GM12892 (cell line): Measurements from ENCODE around the gene TAL1.

Source experiments
- DNase-seq: peaks from one replicate; pipeline ENCODE4 v3.0.0; 2011; ENCODE audit not compliant: insufficient read length
- FAIRE-seq: peaks from 2 replicates; lab custom pipeline; 2011; peaks lifted over from hg19 to GRCh38; lab: Jason Lieb, UNC
- POLR2A ChIP-seq: IDR thresholded peaks from 2 replicates; pipeline ENCODE4 v1.6.1; 2011; ENCODE audit warnings: low read depth, low read length, control low read depth
- POLR2AphosphoS5 ChIP-seq: IDR thresholded peaks from 2 replicates; pipeline ENCODE4 v1.6.1; 2011; ENCODE audit warnings: low read depth, low read length, control low read depth
- TAF1 ChIP-seq: IDR thresholded peaks from 2 replicates; pipeline ENCODE4 v1.6.1; 2011; ENCODE audit warnings: low read depth, mild to moderate bottlenecking, control low read depth, low read length, borderline replicate concordance

TAL1 gene

DNA sequence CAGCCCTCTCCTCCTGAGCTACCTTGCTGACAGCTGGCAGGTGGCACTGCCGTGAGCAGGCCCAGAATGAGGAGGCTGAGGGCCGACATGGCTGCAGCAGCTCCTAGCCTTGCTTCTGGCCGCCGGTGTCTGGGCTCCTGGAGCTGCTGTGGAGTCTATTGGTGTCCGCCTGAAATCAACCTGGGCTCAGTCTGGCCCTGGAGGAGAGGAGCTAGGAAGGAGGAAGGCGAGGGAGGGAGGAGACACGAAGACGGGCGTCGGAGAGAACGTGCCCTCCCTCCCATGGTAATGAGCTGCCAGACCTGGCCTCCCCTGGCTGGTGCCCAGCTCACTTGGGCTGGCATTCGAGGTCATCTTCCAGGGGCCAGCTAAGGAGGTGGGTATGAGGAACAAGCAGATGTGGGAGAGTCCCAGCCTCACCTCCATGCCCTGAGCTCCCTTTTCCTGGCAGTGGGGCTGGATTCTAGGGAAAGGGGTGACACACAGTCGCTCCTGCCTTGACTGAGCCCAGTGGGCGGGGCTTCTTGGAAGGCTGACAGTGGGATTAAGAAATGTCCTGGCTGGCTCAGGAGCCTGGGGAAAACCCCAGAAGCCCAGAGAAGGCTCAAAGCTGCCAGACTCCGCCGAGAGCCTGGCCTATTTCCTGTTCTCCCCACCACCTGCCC, 42.0 kb downstream of the TAL1 start, which contains the start of gene PDZK1IP1:
Gene PDZK1IP1 (minus strand): TSS at position 193 of the 665 bp plus-strand sequence. CDS start 104 bp downstream, at position 89.
- no peak for FAIRE-seq
- no peak for TF ChIP-seq TAF1
- no peak for TF ChIP-seq POLR2A
- no peak for TF ChIP-seq POLR2AphosphoS5
- DNase-seq: no peak

DNA sequence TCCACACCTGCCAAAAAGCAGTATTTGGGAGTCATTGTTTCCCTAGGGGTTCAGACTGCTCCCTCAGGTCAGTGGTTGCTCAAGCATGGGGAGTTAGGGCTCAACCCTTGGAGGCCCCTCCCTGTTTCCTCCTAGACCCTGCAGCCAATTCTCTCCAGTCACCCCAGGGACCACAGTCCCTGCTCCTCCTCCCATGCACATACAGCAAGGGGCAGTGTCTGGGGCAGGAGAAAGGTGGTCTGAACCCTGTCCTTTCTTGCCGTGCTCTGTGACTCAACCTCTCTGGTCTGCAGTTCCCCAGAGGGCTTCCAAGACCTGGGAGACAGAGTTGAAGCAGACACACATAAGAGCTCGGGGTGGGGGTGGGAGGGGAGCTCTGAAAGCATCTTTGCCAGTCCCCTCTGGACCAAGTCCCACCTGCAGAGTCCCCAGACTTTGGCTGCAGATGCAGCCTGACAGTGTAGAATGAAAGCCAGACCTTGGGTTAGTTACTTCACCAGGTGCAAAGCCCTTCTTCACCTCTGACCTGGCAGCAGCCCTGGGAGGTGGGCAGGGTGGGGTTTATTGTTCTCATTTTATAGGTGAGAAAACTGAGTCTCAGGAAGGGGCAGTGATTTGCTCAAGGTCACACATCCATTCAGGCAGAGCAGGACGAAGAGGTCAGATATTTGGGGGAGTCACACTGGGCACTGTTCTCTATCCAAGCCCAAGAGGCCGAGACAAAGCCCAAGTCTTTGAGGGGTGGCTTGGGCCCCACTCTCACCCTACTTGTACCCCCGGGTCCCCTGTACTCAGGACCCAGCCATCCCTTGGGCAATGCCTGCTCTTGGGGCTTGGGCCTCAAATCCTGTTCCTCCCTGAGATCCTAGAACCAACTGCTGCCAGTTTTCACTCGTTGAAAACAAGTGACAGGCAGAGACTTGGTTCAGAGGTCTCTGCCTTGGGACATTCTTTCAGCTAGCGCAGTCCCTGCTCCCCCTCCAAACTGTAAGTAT, 42.9 kb downstream of the TAL1 start:
- TF ChIP-seq POLR2AphosphoS5 (no peak), POLR2A (no peak)
- DNase-seq: no peak
- no peak for FAIRE-seq

DNA sequence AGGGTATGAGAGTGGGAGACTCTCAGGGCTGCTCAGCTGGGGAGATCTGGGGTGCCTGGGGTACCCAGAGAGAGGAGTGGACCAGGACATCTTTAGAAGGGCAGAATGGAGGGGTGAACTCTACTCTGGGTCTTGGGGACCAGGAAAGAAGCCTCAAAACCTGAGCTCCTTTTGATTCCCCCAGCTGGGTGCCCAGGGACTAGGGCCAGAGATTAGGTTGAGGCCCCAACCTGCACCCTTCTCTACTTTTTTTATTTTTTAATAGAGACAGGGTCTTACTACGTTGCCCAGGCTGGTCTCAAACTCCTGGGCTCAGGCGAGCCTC, 44.1 kb downstream of the TAL1 start:
- FAIRE-seq (no peak), DNase-seq (no peak)
- no peak for TF ChIP-seq POLR2A
- no peak for TF ChIP-seq POLR2AphosphoS5
- no peak for TF ChIP-seq TAF1

DNA sequence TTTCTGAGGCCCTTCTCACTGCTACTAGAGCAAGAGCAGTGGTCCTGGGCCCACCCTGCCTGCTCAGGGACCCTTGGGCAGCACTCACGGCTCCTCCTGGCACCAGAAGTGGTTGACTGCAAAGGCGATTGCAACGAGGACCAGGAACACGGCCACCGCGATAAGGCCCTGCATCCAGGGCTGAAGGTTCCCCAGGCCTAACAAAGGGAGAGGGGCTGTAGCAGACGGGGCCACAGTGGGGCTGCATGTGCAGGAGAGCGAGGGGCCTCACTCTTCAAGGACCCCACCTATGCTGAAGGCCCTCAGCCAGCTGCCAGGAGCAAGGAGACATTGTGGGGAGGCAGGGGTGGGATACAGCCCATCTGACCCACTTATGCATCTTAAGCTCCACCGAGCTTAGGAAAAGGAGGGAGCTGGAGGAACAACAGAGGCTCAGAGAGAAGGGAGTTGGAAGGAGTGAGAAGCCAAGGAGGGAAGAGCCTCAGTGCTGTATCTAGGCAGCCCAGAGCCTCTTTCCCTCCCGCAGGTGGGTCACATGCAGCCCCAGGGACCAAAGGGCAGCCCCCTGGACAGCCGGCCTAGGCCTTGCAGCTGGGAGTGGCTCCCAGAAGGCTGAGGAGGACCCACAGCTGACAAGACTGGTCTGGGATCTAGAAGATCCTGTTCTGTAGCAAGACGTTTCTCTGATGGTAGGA, 44.6 kb downstream of the TAL1 start:
- no peak for FAIRE-seq
- DNase-seq: no peak
- TF ChIP-seq POLR2A (no peak), TAF1 (no peak), POLR2AphosphoS5 (no peak)

DNA sequence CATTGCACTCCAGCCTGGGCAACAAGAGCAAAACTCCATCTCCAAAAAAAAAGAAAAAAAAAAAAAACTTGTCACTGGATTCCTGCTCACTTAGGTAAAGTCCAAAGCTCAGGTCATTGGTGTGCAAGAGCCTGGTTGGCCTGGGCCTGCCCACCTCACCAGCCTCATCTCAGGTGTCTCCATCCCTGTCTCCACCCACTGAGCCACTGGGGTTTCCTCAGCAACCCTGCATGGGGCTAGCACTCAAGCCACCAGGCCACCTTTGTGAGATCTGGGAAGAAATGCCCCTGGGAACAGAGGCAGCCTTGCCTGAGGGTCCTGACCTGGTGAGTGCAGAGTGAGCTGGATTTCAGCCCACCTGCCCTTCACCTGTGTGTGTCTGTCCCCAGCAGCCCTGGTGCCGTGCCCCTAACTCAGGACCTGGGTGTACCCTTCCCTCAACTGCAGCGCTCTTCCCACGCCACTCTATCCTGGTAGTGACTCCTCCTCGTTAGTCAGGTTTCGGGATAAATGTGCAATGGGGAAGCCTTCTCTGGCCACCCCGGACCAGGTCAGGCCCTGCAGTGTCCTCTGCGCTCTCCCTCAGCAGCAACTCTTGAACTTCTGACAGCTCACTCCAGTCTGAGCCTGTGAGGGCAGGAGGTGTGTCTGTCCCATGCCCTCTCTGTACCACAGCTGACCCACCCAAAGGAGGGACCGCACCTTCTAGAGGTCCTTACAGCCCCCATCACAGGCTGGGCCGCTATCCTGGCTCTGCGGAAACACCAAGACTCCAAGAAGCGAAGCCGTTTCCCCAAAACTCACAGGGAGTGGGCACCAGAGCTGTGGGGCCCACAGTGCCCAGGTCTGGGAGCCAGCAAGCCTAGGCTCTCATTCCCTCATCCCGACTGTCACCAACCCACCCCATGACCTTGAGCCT, 45.5 kb downstream of the TAL1 start:
- TF ChIP-seq POLR2AphosphoS5 (no peak), POLR2A (no peak), TAF1 (no peak)
- FAIRE-seq: no peak

GRCh38 chr1:47184822-47185677, 47.0 kb downstream of the TAL1 start:
- FAIRE-seq: no peak
- no peak for TF ChIP-seq TAF1
- TF ChIP-seq POLR2A: no peak
- no peak for TF ChIP-seq POLR2AphosphoS5
- no peak for DNase-seq

More for the DNA sequence above, 45.5 kb downstream of the TAL1 start:
- DNase-seq: no peak

DNA sequence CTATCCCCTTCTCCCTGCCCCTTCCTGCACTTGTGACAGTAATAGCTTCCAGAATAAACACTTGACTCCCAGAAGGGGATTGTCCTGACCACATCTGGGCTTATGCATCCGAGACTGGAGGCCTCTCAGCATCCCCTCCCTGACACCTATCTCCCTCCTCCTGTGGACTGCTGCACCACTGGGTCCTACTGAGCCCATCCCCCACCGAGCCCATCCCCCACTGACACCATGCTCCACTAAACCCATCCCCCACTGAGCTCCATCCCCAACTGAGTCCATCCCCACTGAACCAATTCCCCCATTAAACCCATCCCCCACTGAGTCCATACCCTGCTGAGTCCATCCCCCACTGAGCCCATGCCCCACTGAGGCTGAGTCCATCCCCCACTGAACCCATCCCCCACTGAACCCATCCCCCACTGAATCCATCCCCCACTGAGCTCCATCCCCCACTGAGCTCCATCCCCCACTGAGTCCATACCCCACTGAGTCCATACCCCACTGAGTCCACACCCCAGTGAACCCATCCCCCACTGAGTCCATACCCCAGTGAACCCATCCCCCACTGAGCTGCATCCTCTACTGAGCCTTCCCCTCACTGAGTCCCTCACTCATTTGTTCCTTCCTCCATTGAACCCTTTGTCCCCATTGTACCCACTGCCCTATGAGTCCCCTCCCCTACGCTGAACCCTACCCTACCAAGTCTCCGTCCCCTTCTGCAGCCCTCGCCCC, 47.8 kb downstream of the TAL1 start:
- FAIRE-seq (no peak), DNase-seq (no peak)
- TF ChIP-seq POLR2AphosphoS5: no peak
- no peak for TF ChIP-seq POLR2A
- TF ChIP-seq TAF1: no peak

- no peak for DNase-seq
- no peak for FAIRE-seq
Observed at GRCh38 chr1:47183308-47184089, 48.5 kb downstream of the TAL1 start.

DNA sequence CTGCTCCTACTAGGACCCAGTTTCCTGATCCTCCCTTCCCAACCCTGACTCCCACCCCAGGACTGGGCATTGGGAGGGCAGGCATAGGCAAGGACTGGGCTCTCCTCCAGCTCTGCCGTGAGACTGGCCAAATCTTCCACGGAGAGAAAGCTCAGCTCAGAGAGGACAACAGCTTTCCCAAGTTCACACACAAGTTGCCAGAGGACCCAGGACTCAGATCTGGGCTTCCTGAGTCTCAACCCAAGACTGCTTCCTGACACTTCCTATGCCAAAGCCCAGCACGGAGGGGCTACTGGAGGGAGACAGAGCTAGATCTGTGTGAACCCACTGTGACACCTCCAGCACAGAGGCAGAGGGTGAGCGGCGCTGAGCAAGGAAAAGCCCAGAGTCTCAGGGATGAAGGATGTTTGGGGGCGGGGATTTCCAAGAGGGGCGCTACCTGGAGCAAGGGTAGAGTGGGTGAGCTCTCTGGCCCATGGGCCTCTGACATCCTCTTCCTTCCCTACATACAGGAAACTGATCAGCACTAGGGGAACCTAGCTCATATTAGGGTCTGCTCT, 49.3 kb downstream of the TAL1 start:
- FAIRE-seq: no peak
- no peak for DNase-seq
- TF ChIP-seq POLR2AphosphoS5: no peak
- TF ChIP-seq POLR2A: no peak
- TF ChIP-seq TAF1: no peak

More at GRCh38 chr1:47183308-47184089, 48.5 kb downstream of the TAL1 start:
- no peak for TF ChIP-seq POLR2AphosphoS5
- TF ChIP-seq TAF1: no peak
- no peak for TF ChIP-seq POLR2A
